ENCODE measurements around the gene HNRNPUL1.

HNRNPUL1 gene

DNA sequence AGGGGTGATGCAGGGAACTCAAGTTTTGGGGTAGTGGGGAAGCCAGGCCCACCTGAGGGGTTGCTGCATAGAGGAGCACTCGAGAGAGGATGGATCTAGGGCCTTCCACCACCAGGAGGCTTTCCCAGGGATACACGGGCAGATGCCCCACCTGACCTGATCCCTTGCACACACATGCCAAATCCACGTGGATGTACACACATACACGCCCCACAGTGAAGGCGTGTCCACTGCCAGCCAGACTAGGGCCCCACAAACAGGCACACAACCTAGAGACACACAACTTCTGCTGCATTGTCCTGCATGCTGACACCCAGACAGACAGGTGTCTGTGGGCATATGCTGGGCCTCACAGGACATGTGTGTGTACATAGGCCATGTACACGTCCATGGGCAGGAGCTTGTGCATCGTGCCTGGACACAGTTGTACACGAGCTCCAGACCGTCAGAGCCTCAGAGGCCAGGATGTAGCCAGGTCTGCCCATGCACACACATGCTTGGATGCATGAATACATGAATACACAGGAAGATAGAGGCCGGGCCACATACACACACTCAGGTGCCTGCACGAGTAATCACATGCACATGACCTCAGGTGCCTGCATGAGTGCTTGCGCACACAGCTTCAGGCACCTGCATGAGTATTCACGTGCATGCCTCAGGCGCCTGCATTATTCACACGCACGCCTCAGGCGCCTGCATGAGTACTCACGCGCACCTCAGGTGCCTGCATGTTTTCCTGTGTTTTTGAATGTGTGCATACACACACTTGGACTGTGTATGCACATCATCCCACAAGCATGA is 54.7 kb downstream of the HNRNPUL1 start:
- CTCF ChIA-PET, result no interaction called here
- DNase-seq (ENCODE audit: extremely low spot score), result no peak
- TF ChIP-seq FOXK2 (IDR thresholded peaks at IDR 0.05) (no peak), ZNF384 (IDR thresholded peaks at IDR 0.05) (no peak), BHLHE40 (IDR thresholded peaks at IDR 0.05; ENCODE audit: borderline replicate concordance) (no peak), HDGF (IDR thresholded peaks at IDR 0.05; ENCODE audit: borderline replicate concordance) (no peak), LEF1 (IDR thresholded peaks at IDR 0.05; ENCODE audit: borderline replicate concordance) (no peak), CTBP1 (IDR thresholded peaks at IDR 0.05; ENCODE audit: borderline replicate concordance) (no peak), TARDBP (IDR thresholded peaks at IDR 0.05) (no peak), ELF4 (IDR thresholded peaks at IDR 0.05) (no peak), SUZ12 (IDR thresholded peaks at IDR 0.05) (no peak), NFRKB (IDR thresholded peaks at IDR 0.05) (no peak), FOXM1 (IDR thresholded peaks at IDR 0.05; ENCODE audit: borderline replicate concordance) (no peak), FOXA1 (IDR thresholded peaks at IDR 0.05) (no peak), L3MBTL2 (conservative IDR thresholded peaks at IDR 0.05) (no peak)
- TF ChIP-seq, protein P1, sequence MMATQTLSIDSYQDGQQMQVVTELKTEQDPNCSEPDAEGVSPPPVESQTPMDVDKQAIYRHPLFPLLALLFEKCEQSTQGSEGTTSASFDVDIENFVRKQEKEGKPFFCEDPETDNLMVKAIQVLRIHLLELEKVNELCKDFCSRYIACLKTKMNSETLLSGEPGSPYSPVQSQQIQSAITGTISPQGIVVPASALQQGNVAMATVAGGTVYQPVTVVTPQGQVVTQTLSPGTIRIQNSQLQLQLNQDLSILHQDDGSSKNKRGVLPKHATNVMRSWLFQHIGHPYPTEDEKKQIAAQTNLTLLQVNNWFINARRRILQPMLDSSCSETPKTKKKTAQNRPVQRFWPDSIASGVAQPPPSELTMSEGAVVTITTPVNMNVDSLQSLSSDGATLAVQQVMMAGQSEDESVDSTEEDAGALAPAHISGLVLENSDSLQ (IDR thresholded peaks at IDR 0.05), result no peak
- POLR2A ChIA-PET, result no interaction called here

DNA sequence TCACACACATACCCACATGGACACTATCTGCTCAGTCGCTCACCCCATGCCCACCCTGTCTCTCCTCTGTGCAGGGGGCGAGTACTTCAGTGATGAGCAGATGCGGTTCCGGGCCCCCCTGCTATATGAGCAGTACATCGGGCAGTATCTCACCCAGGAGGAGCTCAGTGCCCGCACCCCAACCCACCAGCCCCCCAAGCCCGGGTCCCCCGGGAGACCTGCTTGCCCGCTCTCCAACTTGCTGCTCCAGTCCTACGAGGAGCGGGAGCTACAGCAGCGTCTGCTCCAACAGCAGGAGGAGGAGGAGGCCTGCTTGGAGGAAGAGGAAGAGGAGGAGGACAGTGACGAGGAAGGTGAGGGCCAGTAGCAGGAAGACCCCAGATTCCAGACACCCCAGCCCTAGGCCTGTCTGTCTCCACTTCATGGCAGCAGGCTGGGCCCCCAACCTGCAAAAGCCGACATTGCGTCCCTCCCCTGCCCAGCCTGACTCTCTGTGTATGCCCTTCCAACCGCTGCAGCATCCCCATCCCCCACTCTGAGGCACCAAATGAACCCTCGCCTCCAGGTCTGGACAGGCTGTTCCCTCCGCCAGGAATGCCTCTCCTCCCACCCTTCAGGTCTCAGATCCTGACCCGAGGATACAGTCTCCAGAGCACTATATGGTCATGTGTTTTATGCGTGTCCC is 55.5 kb downstream of the HNRNPUL1 start:
- TF ChIP-seq HDGF (IDR thresholded peaks at IDR 0.05; ENCODE audit: borderline replicate concordance) (no peak), CTBP1 (IDR thresholded peaks at IDR 0.05; ENCODE audit: borderline replicate concordance) (no peak), L3MBTL2 (conservative IDR thresholded peaks at IDR 0.05) (no peak), SP1 (IDR thresholded peaks at IDR 0.05) (no peak), TARDBP (IDR thresholded peaks at IDR 0.05) (no peak), NFRKB (IDR thresholded peaks at IDR 0.05) (no peak), ELF4 (IDR thresholded peaks at IDR 0.05) (no peak), LEF1 (IDR thresholded peaks at IDR 0.05; ENCODE audit: borderline replicate concordance) (no peak)
- ChIA-PET CTCF (no interaction called here), POLR2A (no interaction called here)
- DNase-seq (ENCODE audit: extremely low spot score), result no peak

DNA sequence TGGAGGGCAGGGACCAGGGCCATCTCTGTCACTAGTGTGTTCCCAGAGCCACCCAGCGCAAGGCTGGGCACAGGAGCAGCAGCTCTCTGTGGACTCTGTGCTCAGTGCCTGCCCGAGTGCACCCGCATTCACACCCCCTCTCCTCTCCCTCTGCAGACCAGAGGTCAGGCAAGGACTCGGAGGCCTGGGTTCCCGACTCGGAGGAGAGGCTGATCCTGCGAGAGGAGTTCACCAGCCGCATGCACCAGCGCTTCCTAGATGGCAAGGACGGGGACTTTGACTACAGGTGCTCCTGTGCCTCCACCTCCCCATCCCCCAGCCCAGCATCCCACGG is 56.0 kb downstream of the HNRNPUL1 start:
- no peak for DNase-seq (ENCODE audit: extremely low spot score)
- ChIA-PET CTCF (interaction anchor here (1.3 kb wide), 1 partner anchor 33 kb away, joined by 5 read pairs; the partner anchor contains the start of gene TGFB1), POLR2A (no interaction called here)
- TF ChIP-seq HDGF (IDR thresholded peaks at IDR 0.05; ENCODE audit: borderline replicate concordance) (no peak), CTBP1 (IDR thresholded peaks at IDR 0.05; ENCODE audit: borderline replicate concordance) (no peak), ZNF384 (IDR thresholded peaks at IDR 0.05) (no peak), FOXK2 (IDR thresholded peaks at IDR 0.05) (no peak), ELF4 (IDR thresholded peaks at IDR 0.05) (no peak), SUZ12 (IDR thresholded peaks at IDR 0.05) (no peak), FOXM1 (IDR thresholded peaks at IDR 0.05; ENCODE audit: borderline replicate concordance) (no peak), SP1 (IDR thresholded peaks at IDR 0.05) (no peak), TARDBP (IDR thresholded peaks at IDR 0.05) (no peak), NFRKB (IDR thresholded peaks at IDR 0.05) (no peak), BHLHE40 (IDR thresholded peaks at IDR 0.05; ENCODE audit: borderline replicate concordance) (no peak), ARNT (IDR thresholded peaks at IDR 0.05) (no peak), LEF1 (IDR thresholded peaks at IDR 0.05; ENCODE audit: borderline replicate concordance) (no peak), FOXA1 (IDR thresholded peaks at IDR 0.05) (no peak), L3MBTL2 (conservative IDR thresholded peaks at IDR 0.05) (no peak)
- TF ChIP-seq, protein P1 (IDR thresholded peaks at IDR 0.05), result no peak

DNA sequence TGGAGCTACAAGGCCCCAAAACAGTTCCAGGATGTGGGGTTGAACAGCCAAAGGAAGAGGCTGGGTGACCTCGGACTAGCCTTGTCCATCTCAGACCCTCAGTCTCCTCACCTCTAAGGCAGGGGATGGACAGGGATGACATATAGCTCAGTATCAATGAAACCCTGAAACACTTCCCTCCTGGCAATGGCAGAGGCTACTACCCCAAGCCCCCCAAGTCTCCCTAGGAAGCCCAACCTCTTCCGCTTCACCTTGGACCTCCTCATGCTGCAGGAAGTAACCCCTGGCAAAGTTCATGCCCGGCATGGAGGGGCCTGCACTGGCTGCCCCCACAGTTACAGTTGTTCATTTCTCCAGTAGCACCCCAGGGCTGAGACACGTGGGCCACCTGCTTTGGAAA is 56.4 kb downstream of the HNRNPUL1 start:
- CTCF ChIA-PET, result interaction anchor here (1.3 kb wide), 1 partner anchor 33 kb away, joined by 5 read pairs; the partner anchor contains the start of gene TGFB1
- no peak for TF ChIP-seq ARNT (IDR thresholded peaks at IDR 0.05)
- TF ChIP-seq TARDBP (IDR thresholded peaks at IDR 0.05), result no peak
- TF ChIP-seq ZNF384 (IDR thresholded peaks at IDR 0.05), result no peak
- TF ChIP-seq, protein P1 (IDR thresholded peaks at IDR 0.05), result no peak
- POLR2A ChIA-PET, result no interaction called here
- DNase-seq (ENCODE audit: extremely low spot score), result no peak

DNA sequence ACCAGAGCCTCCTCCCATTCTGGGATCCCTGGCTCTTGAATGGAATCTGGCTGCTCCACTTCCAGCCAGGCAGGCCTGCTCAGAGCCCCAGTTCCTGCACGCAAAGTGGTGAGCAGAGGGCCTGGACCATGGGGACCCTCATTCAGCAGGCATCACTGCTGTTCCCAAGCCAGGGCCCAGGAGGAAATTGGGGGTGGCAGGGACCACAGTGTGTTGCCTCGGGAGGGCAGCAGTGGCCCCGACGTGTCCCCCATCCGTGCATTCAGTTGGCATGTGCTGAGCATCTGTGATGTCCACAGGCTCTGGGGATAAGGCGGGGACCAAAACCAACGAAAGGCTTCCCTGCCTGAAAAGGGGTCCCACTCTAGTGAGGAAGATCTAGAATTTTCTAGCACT is 57.0 kb downstream of the HNRNPUL1 start:
- POLR2A ChIA-PET, result no interaction called here
- no peak for DNase-seq (ENCODE audit: extremely low spot score)
- TF ChIP-seq ELF4 (IDR thresholded peaks at IDR 0.05) (no peak), FOXM1 (IDR thresholded peaks at IDR 0.05; ENCODE audit: borderline replicate concordance) (no peak), NFRKB (IDR thresholded peaks at IDR 0.05) (no peak)
- CTCF ChIA-PET, result interaction anchor here (0.7 to 1.4 kb wide), 3 partner anchors 12 to 32 kb away, joined by 3 to 5 read pairs (median 4); partner anchors contain the start of gene TGFB1

DNA sequence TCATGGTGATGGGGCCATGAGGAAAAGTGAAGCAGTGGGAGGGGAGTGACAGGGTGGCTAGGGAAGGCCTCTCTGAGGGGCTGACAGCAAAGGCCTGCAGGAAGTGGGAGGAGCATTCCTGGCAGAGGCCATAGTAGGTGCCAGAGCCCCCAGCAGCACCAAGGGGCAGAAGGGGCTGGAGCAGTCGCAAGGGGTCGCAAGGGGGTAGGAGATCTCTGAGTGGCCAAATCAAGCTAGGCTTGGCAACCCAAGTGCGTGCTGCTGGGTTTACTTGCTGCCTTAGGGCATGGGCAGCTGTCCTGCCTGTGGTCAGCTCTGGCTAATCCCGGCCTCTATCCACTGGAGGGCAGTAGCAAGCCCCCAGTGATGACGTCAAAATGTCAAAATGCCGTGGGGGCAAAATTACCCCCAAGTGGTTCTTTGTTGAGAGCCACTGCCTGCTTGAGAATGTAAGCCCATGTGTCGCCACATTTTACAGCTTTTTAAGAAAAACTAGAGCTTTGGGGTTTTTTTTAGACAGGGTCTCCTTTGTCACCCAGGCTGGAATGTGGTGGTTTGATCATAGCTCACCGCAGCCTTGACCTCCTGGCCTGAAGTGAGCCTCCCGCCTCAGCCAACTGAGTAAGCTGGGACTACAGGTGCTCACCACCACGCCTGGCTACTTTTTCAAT is 57.6 kb downstream of the HNRNPUL1 start:
- ChIA-PET POLR2A (interaction anchor here (1.1 kb wide), 1 partner anchor 31 kb away, joined by 4 read pairs; no protein-coding TSS in a partner anchor), CTCF (interaction anchor here (0.7 to 1.4 kb wide), 2 partner anchors 13 to 18 kb away, joined by 3 to 4 read pairs; no protein-coding TSS in a partner anchor)
- TF ChIP-seq NFRKB (IDR thresholded peaks at IDR 0.05) (no peak), TARDBP (IDR thresholded peaks at IDR 0.05) (no peak), SUZ12 (IDR thresholded peaks at IDR 0.05) (no peak), HDGF (IDR thresholded peaks at IDR 0.05; ENCODE audit: borderline replicate concordance) (no peak), ZNF384 (IDR thresholded peaks at IDR 0.05) (no peak), ELF4 (IDR thresholded peaks at IDR 0.05) (no peak), FOXA1 (IDR thresholded peaks at IDR 0.05) (no peak), BHLHE40 (IDR thresholded peaks at IDR 0.05; ENCODE audit: borderline replicate concordance) (no peak), FOXK2 (IDR thresholded peaks at IDR 0.05) (no peak), FOXM1 (IDR thresholded peaks at IDR 0.05; ENCODE audit: borderline replicate concordance) (no peak), SP1 (IDR thresholded peaks at IDR 0.05) (no peak), L3MBTL2 (conservative IDR thresholded peaks at IDR 0.05) (no peak), LEF1 (IDR thresholded peaks at IDR 0.05; ENCODE audit: borderline replicate concordance) (no peak), CTBP1 (IDR thresholded peaks at IDR 0.05; ENCODE audit: borderline replicate concordance) (no peak), ARNT (IDR thresholded peaks at IDR 0.05) (no peak)
- TF ChIP-seq, protein P1 (IDR thresholded peaks at IDR 0.05), result no peak
- peak; percentile 59 for DNase-seq (ENCODE audit: extremely low spot score)

Data from HEK293T (cell line).